HFFc6 (cell line): ENCODE data around the gene CREB3L2. TPM values are rescaled to one million over a fixed set of nuclear protein-coding genes. Genes with fewer than 3 reads are reported as not detected.
A peak's percentile ranks its signal among the peaks of the same experiment; 100 is the strongest.
"Not testable (repeated sequence)": the region's sequence is repeated elsewhere in the genome, so short reads cannot be mapped to it uniquely, and the experiment has no call there.

ENCODE experiments used
- DNase-seq: peaks from one replicate; pipeline ENCODE4 v3.0.0-alpha.2; 2018
- H3K27ac Mint-ChIP-seq: 2 replicates; pipeline ENCODE4 v1.8.0; 2020; ENCODE audit warnings: mild to moderate bottlenecking, mixed read lengths
- H3K27me3 Mint-ChIP-seq: 2 replicates; pipeline ENCODE4 v1.8.0; 2021; ENCODE audit warnings: mild to moderate bottlenecking, moderate library complexity, mixed read lengths; ENCODE audit not compliant: insufficient read depth
- H3K36me3 Mint-ChIP-seq: 2 replicates; pipeline ENCODE4 v1.8.0; 2021; ENCODE audit warnings: low read depth, mixed read lengths
- H3K4me1 Mint-ChIP-seq: 2 replicates; pipeline ENCODE4 v1.8.0; 2020; ENCODE audit warnings: low read depth, mixed read lengths
- H3K4me3 Mint-ChIP-seq: 2 replicates; pipeline ENCODE4 v1.8.0; 2020; ENCODE audit warnings: mild to moderate bottlenecking, moderate library complexity, mixed read lengths
- H3K9me3 Mint-ChIP-seq: 2 replicates; pipeline ENCODE4 v1.8.0; 2020; ENCODE audit warnings: mild to moderate bottlenecking, mixed read lengths
- CTCF ChIP-seq: fragments of 200-600 bp; sonication (generic); IDR thresholded peaks from 2 replicates; pipeline ENCODE4 v1.5.0; 2021; ENCODE audit warnings: antibody characterized with exemption, mild to moderate bottlenecking
- total RNA-seq, 6 experiments: library from RNA; stranded (reverse); fragmentation: NEBNext Ultra II Directional; extraction: Animal tissue kit (Norgen Biotek cat#: 25700); gene quantifications; 2 replicates in 1 of 6; 3 replicates in 5 of 6; pipeline ENCODE4 v1.2.3, GENCODE V29; 2021

Gene CREB3L2
- total RNA-seq, 6 experiments from 2014 or later: 112 to 139 (median 123) TPM

- Mint-ChIP-seq H3K27me3 (peaks cover 2% of the 10 kb centered on the region; the same call in 1 of the 2 replicates), H3K4me1 (peaks cover 36% of the 10 kb centered on the region), H3K27ac (peak overlapping the region; percentile 29; the same call in 1 of the 2 replicates), H3K9me3 (no peaks in the 10 kb centered on the region), H3K4me3 (no peak overlapping the region), H3K36me3 (peaks cover 50% of the 10 kb centered on the region)
- no peak for TF ChIP-seq CTCF
- no peak for DNase-seq
Observed at GRCh38 chr7:137916564-137916963, 85.3 kb downstream of the CREB3L2 start.

DNA sequence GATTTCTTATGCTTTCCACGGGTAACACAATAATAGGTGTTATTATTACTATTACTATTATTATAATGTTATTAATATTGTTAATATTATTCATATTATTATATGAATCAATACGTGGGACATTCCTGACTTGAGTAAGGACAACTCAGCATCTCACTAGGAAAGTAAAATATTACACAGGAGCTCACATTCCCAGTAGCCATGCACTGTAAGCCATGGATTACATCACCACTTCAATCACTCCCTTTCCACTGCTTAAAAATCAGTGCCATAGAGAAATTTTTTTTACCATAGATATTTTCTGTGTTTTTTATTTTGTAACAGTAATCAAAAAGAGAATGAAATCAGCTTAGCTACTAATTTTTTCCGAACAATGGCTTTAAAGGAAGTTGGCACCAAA is 86.6 kb downstream of the CREB3L2 start:
- Mint-ChIP-seq H3K4me3 (no peak overlapping the region), H3K36me3 (peaks cover 43% of the 10 kb centered on the region), H3K27ac (no peak overlapping the region), H3K4me1 (peaks cover 23% of the 10 kb centered on the region), H3K27me3 (peaks cover 2% of the 10 kb centered on the region; the same call in 1 of the 2 replicates), H3K9me3 (no peaks in the 10 kb centered on the region)
- no peak for DNase-seq
- TF ChIP-seq CTCF: no peak

DNA sequence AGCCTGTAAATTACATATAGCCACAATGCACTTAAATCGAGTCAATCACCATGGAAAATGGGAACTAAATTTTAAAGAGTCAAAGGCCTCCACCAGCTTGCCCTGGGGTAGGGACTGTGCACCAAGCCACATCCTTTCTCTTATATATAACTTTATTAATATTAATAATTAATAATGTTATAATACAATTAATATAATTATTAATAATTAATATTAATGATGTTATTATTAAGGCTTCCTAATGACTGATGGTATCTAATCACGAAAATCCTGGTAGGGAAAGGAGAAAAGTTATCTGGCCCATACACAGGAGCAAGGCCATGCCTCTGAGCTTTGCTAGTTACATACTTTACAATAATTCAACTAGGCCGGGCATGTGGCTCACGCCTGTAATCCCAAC is 87.9 kb downstream of the CREB3L2 start:
- DNase-seq: no peak
- peaks cover 51% of the 10 kb centered on the region for H3K36me3 Mint-ChIP-seq
- no peak overlapping the region for H3K4me3 Mint-ChIP-seq
- H3K27me3 Mint-ChIP-seq: peaks cover 3% of the 10 kb centered on the region
- peaks cover 26% of the 10 kb centered on the region for H3K4me1 Mint-ChIP-seq
- H3K27ac Mint-ChIP-seq: no peak overlapping the region
- no peak for TF ChIP-seq CTCF
- H3K9me3 Mint-ChIP-seq: no peaks in the 10 kb centered on the region

GRCh38 chr7:137909042-137909441 is 92.8 kb downstream of the CREB3L2 start:
- Mint-ChIP-seq H3K4me3 (no peak overlapping the region), H3K27ac (peak overlapping the region; percentile 47; the same call in 1 of the 2 replicates), H3K36me3 (peaks cover 59% of the 10 kb centered on the region), H3K4me1 (peaks cover 10% of the 10 kb centered on the region), H3K9me3 (no peaks in the 10 kb centered on the region), H3K27me3 (peaks cover 5% of the 10 kb centered on the region; the same call in 1 of the 2 replicates)
- DNase-seq: no peak
- TF ChIP-seq CTCF: no peak

GRCh38 chr7:137908106-137908505 is 93.8 kb downstream of the CREB3L2 start:
- Mint-ChIP-seq H3K4me3 (no peak overlapping the region), H3K9me3 (no peaks in the 10 kb centered on the region), H3K4me1 (peaks cover 18% of the 10 kb centered on the region), H3K27me3 (peaks cover 5% of the 10 kb centered on the region; the same call in 1 of the 2 replicates), H3K27ac (peak overlapping the region; percentile 29), H3K36me3 (peaks cover 59% of the 10 kb centered on the region)
- no peak for TF ChIP-seq CTCF
- DNase-seq: no peak

DNA sequence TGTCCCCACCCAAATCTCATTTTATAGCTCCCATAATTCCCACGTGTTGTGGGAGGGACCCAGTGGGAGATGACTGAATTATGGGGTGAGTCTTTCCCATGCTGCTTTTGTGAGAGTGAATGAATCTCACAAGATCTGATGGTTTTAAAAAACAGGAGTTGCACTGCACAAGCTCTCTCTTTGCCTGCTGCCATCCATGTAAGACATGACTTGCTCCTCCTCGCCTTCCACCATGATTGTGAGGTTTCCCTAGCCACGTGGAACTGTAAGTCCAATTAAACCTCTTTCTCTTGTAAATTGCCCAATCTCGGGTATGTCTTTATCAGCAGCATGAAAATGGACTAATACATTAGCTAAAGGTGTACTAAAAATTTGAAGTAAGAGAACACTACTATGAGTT is 95.2 kb downstream of the CREB3L2 start:
- H3K9me3 Mint-ChIP-seq: not testable (repeated sequence)

More for the DNA sequence above, 95.2 kb downstream of the CREB3L2 start:
- not testable (repeated sequence) for H3K27me3 Mint-ChIP-seq, H3K4me3 Mint-ChIP-seq, H3K27ac Mint-ChIP-seq, DNase-seq
- Mint-ChIP-seq H3K36me3 (peaks cover 46% of the 10 kb centered on the region), H3K4me1 (peaks cover 18% of the 10 kb centered on the region)
